Inflammatory macrophage treated with lipopolysaccharide for 4 hours (primary cell): ENCODE measurements around the gene PDE9A.
A peak's percentile ranks its signal among the peaks of the same experiment; 100 is the strongest.

Experiments used
- DNase-seq: peaks from one replicate; pipeline ENCODE4 v3.0.0-alpha.2; 2020

The PDE9A gene

DNA sequence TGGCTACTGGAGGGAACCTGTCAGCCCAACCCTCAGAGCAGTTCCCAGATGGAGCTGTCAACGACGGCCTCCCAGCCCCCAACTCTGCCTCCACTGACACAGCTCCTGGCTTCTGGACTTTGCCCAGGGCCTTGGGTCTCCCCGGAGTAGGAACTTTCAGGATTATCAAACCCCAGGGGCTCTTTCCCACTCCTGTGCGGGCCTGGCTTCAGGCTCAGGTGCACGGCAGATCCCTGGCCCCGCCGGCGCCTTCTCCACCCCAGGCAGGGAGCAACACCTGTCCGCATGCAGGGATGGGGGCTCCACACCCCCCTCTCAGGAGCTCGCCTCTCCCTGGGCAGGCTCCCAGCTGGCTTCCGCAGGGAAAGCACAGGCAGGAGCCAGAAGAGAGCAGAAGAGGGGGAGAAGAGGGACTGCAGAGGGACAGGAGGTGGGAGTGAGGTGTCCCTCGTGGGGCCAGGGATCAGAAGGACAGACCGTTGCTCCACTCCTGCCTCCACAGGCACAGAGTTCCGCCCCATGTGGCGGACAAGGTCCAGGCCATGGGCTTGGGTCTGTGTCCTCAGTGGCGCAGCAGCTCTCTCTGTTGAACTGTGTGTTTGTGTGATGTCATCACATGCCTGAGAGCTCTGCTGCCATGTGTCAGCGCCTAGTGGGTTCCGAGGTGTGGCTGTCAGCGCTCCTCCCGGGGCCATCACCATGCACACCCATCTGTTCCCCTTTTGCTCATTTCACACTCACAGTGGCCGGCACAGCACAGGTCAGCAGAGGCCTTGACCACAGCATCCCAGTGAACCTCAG, 107.7 kb downstream of the PDE9A start:
- no peak for DNase-seq

DNA sequence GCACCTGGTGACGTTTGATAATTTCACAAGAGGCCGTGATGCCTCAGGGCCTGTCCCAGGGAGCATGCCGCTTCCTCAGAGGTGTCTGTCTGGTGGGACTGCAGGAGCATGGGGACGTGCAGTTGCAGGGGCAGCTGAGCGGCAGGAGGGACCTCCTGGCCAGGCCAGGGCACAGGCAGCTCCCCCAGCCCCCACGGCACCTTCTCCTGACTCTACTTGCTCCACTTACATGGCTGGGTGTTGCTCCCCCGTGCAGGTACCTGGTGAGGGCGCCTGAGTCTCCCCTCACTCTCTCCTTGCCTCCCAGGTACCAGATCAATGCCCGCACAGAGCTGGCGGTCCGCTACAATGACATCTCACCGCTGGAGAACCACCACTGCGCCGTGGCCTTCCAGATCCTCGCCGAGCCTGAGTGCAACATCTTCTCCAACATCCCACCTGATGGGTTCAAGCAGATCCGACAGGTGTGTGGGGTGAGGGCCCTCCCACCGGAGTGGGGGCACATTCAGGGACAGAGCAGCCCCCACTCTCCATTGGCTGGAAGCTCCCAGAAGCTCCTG, 108.4 kb downstream of the PDE9A start:
- no peak for DNase-seq

DNA sequence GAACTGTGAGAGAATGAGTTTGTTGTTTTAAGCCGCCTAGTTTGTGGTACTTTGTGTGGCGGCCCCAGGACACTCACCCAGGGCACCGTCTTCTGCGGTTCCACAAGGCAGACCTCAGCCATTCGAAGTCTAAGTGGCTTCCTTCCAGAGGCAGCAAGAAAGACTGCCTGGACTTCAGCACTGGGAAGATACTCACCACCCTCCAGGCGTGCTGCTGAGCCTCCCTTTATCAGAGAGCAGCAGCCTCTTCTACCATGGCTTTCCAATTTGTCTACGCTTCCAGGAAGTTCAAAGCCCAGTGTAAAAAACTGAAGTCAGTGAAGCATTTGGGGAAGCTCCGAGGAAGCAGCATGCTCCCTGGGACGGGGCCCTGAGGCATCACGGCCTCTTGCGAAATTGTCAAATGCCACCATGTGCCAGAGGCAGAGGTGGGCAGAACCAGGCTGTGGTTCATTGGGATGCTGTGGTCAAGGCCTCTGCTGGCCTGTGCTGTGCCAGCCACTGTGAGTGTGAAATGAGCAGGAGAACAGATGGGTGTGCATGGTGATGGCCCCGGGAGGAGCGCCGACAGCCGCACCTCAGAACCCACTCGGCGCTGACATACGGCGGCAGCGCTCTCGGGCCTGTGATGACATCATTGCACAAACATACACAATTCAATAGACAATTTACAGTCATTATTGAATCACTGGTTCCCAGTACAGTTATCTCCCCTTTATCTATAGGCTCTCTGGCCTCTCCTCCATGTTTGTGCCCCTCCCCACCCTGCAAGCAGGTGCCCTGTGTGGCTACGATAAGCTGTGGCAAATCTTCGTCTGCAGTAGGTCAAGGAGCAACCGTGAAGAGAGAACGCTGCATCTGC, 110.4 kb downstream of the PDE9A start:
- DNase-seq, result peak; percentile 74

DNA sequence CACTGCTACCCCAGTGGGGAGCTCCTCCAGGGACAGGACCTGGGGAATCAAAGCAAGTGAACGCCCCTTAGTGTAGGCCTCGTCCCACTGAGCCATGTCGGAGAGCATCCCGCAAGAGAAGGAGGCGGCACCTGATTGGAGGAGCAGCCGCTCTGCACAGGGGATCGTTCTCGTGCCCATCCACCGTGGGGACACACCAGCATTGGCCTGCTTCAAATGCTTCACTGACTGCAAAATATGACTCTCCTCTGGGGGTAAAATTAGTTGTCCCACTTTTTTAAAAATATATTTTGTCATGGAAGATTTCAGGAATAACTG, 111.0 kb downstream of the PDE9A start:
- no peak for DNase-seq

GRCh38 chr21:42764883-42765282, 111.5 kb downstream of the PDE9A start:
- DNase-seq, result no peak

DNA sequence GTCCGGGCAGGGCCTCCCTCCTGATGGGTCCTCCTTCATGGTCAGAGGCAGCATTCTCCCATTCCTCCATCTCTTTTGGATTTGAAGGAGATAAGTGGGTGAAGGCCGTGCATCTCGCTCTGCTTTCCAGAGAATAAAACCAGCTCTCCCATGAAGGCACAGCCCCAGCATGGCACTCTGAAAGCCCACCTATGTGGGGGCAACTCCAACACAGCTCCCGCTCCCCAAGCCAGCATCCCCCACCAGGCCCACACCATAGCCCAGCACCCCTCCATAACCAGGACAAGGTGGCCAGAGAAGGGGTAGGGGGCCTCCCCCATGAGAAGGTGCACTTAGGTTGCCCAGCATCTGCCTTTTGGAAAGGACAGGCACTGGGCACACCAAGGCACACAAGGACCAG, 112.2 kb downstream of the PDE9A start:
- DNase-seq, result no peak

GRCh38 chr21:42766739-42767560, 113.5 kb downstream of the PDE9A start:
- DNase-seq, result no peak

DNA sequence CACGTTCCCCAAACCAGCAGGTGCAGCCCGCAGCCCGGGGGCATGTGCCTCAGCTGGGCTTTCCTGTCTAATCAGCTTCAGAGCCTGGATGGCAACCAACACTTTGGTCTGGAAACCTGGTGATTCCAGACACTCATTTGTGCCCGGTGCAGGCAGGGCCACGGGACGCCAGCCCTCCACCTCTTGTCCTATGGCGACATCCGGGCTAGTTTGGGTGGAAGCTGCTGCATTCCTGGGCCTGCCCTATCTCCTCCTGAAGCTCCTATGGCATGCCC, 114.1 kb downstream of the PDE9A start:
- DNase-seq, result no peak

DNA sequence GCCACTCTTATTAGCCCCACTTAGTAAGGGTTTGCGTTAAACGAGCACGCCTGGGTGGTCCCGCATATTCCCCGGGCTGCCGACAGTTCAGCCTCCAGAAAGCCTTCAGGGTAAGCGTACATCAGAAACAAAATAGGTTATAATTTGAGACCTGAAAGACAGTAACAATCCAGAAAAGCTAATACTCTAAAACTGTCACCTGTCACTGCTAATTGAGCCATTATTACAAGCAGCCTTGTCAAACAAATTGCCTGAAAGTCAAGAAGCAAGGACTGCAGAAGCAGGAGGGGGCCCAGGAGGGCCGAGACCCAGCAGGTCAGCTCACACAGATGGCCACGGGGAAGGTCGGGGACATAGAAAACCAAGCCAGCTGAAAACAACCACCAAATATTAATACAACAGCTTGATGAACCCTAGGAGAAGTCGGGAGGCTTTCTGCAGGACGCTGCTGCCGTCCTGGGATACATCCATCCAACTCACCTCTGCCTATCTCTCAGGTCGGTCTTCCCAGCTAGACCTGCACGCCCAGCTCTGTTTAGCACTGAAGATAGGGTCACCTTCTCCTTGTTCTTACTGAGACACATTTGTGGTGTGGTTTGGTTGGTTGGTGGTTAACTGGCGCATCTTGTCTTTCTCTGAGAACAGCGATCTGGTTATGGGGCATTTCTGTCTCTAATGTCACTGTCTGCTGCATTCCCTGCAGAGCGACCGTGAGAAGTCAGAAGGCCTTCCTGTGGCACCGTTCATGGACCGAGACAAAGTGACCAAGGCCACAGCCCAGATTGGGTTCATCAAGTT, 115.1 kb downstream of the PDE9A start:
- no peak for DNase-seq

GRCh38 chr21:42769183-42769819, 115.9 kb downstream of the PDE9A start:
- no peak for DNase-seq

DNA sequence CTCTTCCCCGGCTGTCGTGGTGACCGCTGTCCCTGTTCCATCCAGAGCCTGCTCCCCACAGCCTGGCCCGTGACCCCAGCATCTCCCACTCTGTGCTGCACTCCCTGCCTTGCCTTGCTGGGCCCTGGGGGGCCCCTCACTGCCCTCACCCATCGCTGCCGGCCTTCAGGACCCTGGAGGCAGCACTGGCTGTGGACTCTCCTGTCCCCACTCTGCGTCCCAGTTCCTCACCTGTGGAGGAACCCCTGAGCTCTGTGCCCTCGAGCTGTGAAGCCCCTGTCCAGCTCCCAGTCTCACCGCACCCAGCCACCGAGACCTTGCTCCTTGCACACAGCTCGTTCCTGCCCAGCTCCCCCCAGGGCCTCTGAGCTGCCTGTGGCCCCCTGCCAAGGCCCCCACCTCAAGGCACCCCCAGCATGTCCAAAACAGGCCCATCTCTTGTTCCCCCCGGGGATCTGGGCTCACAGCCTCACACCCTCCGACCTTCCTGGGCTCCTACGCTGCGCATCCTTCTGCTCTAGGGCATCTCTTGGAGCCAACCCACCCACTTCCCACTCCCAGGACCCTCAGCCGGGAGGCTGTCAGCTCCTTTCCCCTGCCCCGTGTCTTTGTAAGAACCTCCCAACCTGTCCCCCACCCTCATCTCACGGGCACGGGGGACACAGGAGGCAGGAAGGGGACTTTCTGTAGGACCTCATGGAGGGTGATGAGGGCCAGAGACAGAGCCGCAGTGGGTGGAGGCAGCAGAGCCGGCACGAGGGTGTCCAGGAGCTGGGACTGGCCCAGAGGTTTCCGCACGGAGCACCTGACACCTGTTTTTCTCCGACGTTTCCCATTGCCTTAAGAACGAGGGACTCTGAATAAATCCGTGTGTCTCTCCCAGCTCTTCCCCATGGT, 116.6 kb downstream of the PDE9A start:
- no peak for DNase-seq

DNA sequence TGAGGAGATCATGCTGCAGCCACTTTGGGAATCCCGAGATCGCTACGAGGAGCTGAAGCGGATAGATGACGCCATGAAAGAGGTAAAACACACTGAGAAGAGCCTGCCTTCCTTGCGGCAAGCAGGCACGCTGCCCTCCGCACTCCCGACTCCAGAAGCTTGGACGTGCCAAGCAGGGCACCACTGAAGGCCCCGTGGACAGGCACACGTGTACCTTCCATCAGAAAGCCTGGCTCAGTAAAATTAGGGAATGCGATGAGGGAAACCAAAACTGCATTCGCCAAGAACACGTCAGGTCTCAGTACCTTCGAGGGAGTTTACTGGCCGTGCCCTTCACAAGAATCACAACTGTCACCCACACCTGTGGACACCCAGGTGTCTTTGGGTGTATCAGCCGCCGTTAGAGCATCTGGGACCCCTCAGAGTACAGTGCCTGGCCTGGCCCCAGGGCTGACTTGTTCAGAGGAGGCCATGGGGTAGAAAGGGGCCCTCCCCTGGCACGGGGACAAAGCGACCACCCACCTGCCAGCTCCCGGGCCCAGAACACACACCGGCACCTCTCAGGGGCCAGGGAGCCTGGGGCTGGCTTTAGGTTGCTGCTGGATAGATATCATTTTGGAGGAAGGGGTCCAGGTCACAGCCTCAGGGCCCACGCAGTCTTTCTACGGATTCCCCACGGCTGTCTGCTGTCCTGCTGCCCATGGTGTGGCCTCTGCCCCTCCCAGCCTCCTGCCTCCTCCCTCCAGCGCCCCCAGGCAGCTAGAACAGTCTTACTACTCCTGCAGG, 117.5 kb downstream of the PDE9A start:
- no peak for DNase-seq

DNA sequence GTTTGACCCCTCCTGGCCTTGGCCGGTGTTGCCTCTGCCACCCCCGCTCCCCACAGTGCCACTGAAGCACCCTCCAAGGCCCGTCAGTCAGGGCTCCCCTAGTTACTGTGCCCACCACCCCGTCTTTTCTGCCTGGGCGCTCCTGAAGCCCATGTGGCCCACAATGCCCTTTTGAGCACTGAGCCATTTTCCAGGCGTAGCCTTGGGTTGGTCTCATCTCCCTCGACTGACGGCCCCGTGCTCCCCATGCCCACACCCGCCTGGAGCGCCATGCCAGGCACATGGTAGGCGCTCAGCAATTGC, 118.0 kb downstream of the PDE9A start:
- DNase-seq, result no peak

DNA sequence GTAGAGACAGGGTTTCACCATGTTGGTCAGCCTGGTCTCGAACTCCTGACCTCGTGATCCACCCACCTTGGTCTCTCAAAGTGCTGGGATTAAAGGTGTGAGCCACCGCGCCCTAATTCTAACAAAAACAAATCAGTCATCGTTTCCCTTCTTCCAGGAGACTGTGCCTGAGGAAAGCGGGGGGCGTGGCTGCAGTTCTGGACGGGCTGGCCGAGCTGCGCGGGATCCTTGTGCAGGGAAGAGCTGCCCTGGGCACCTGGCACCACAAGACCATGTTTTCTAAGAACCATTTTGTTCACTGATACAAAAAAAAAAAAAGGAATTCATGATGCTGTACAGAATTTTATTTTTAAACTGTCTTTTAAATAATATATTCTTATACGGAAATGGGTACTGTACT, 121.7 kb downstream of the PDE9A start:
- DNase-seq, result no peak

- no peak for DNase-seq
Measured at GRCh38 chr21:42775891-42776290, 122.5 kb downstream of the PDE9A start.

- DNase-seq, result no peak
Measured at GRCh38 chr21:42777064-42777756, 123.8 kb downstream of the PDE9A start.

GRCh38 chr21:42777757-42778344, 124.4 kb downstream of the PDE9A start:
- no peak for DNase-seq

DNA sequence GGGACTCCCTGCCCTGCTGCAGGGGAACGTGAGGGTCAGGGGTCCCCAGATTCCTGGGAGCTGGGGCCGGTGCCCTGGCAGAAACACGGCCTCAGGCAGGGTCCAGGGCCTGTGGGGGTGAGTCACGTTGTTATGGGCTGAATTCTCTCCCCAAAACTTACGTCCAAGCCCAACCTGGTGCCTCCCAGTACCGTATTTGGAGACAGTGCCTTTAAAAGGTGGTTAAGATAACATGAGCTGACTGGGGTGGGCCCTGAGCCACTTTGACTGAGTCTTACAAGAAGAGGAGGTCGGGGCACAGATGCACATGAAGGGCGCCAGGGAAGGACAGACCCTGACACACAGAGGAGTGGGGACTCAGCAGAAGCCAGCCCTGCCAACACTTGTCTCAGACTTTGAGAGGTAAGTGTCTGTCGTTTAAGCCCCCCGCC, 126.0 kb downstream of the PDE9A start:
- DNase-seq, result no peak

DNA sequence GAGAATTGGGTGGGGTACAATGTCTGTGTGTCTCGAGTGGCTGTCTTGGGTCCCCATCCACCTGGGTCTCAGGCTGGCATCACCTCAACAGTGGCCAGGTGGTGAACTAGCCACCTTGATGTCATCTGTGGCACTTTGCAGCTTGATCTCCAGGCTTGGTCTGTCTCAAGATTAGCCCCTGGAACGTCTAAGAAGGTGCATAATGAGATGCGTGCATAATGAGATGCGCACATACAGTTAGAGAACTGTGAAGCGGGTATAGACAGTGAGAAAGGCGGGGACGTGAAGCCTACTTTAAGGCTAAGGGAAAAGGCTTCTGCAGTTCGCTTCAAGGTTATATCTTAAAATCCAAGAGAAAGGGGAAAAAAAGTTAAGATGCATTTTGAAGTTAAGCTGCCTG, 127.2 kb downstream of the PDE9A start:
- DNase-seq, result no peak
